Measurements from ENCODE around the gene CXXC5.
"Not testable (repeated sequence)": the region's sequence is repeated elsewhere in the genome, so short reads cannot be mapped to it uniquely, and the experiment has no call there.

CXXC5 gene

GRCh38 chr5:139707445-139708003 lies 59.4 kb downstream of the CXXC5 start:
- in situ Hi-C loops (cut with MboI; ENCODE audit: low sequenced_read_pairs), result no loop called here

DNA sequence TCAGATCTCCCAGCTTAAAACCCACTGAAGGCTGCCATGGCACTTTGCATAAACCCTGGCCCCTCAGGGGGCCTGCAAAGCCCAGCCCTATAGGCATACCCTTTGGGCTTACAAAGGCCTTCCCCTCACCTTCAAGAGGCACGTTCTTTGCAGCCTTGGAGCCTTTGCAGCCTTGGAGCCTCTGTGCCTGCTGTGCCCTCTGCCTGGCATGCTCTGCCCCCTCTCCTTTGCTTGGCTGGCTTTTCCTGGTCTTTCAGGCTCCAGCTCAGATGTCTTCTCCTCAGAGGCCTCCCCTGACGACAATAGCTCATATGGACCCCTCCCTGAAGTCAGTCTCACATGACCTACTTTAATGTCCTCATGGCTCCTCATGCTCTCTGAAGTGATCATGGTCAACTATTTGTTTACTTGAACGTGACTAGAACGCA lies 60.3 kb downstream of the CXXC5 start:
- in situ Hi-C loops (cut with MboI; ENCODE audit: low sequenced_read_pairs), result no loop called here

GRCh38 chr5:139708877-139709581 lies 60.9 kb downstream of the CXXC5 start:
- in situ Hi-C loops (cut with MboI; ENCODE audit: low sequenced_read_pairs), result no loop called here

- in situ Hi-C loops (cut with MboI; ENCODE audit: low sequenced_read_pairs), result no loop called here
Observed at GRCh38 chr5:139709582-139710318, 61.6 kb downstream of the CXXC5 start.

- in situ Hi-C loops (cut with MboI; ENCODE audit: low sequenced_read_pairs), result no loop called here
Observed at GRCh38 chr5:139710319-139711066, 62.3 kb downstream of the CXXC5 start.

GRCh38 chr5:139711067-139711905 lies 63.1 kb downstream of the CXXC5 start:
- in situ Hi-C loops (cut with MboI; ENCODE audit: low sequenced_read_pairs), result no loop called here

- in situ Hi-C loops (cut with MboI; ENCODE audit: low sequenced_read_pairs), result no loop called here
Observed at GRCh38 chr5:139711906-139712224, 63.7 kb downstream of the CXXC5 start.

- in situ Hi-C loops (cut with MboI; ENCODE audit: low sequenced_read_pairs), result no loop called here
Observed at GRCh38 chr5:139712412-139712811, 64.3 kb downstream of the CXXC5 start.

DNA sequence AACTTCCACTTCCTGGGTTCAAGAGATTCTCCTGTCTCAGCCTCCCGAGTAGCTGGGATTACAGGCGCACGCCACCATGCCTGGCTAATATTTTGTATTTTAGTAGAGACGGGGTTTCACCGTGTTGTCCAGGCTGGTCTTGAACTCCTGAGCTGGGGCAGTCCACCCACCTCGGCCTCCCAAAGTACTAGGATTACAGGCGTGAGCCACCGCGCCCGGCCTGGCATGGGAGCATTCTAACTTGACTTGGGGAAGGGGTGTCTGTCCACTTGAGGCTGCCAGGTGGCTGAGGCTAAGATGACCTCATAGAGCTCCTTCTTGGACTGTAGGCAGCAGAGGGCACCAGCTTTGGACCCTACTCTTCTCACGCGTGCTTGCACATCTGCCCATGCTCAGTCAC lies 65.7 kb downstream of the CXXC5 start:
- in situ Hi-C loops (cut with MboI; ENCODE audit: low sequenced_read_pairs), result not testable (repeated sequence)

GRCh38 chr5:139717221-139717620 lies 69.1 kb downstream of the CXXC5 start:
- in situ Hi-C loops (cut with MboI; ENCODE audit: low sequenced_read_pairs), result no loop called here

- in situ Hi-C loops (cut with MboI; ENCODE audit: low sequenced_read_pairs), result not testable (repeated sequence)
Observed at GRCh38 chr5:139718403-139718802, 70.3 kb downstream of the CXXC5 start.

DNA sequence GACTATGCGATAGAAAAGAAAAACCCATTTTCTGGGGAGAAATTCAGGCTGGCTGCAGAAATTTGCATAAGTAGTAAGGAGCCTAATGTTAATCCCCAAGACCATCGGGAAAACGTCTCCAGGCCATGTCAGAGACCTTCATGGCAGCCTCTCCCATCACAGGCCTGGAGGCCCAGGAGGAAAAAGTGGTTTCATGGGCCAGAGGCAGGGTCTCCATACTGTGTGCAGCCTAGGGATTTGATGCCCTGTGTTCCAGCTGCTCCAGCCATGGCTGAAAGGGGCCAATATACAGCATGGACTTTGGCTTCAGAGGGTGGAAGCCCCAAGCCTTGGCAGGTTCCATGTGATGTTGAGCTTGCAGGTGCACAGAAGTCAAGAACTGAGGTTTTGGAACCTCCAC lies 71.8 kb downstream of the CXXC5 start:
- in situ Hi-C loops (cut with MboI; ENCODE audit: low sequenced_read_pairs), result not testable (repeated sequence)

DNA sequence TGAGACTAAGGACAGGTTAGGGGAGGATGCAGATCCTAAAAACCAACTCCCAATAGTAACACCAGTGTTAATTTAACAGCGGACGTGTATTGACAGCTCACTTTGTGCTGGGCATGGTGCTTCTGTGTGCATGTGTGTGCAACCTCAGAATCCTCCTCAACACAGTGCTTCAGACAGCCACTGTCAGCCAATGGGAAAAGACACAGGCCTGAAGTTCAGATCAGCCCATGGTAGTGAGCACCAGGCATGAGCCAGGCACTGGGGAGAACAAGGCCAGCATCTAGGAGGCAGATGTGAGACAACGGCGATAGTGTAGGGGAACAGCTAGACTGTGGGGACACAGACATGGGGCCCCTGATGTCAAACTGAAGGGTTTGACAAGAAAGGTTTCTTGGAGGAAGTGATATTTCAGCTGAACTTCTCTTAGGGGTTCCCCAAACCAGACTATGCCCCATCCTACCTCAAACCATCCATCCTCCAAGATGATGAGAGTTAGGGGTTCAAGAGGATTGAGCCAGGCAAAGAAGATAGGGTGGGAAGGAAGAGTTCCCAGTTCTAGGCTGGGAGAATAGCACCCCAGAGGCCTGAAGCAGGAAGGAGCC lies 75.9 kb downstream of the CXXC5 start:
- in situ Hi-C loops (cut with MboI; ENCODE audit: low sequenced_read_pairs), result no loop called here

- in situ Hi-C loops (cut with MboI; ENCODE audit: low sequenced_read_pairs), result no loop called here
Observed at GRCh38 chr5:139725073-139725830, 77.1 kb downstream of the CXXC5 start.

DNA sequence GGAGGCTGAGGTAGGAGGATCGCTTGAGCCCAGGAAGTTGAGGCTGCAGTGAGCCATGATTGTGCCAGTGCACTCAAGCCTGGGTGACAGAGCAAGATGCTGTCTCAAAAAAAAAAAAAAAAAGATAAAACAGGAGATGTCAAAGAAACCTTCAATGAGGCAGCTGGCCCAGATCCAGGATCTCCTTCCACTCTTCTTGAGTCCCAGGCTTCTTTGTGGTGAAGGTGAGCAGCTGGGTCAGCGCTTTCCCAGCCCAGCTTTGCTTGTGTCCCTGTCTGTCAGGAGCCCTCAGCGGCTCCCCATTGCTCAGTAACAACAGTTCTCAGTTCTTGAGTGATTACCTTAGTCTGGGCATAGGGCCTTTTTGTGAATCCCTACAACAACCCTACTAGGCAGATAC lies 78.1 kb downstream of the CXXC5 start:
- in situ Hi-C loops (cut with MboI; ENCODE audit: low sequenced_read_pairs), result no loop called here

- in situ Hi-C loops (cut with MboI; ENCODE audit: low sequenced_read_pairs), result not testable (repeated sequence)
Observed at GRCh38 chr5:139727615-139728014, 79.5 kb downstream of the CXXC5 start.

DNA sequence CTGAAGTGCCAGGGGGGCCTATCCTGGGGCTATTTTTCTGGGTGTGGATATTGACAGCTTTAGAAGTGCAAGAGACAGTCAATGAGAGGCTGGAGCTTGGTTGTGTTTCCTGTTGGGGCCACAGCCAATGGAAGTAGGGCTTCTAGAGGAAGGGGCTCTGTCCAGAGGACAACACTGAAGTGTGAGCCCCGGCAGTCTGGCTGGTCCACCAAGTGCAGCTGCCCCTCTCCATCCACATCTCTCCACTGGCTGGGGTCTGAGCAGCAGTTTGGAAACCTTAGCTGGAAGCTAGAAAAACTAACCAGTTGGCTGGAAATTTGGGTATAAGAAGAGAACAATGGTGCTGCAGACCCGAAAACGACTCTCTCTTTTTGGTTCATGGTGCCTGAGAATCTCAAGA lies 83.1 kb downstream of the CXXC5 start:
- in situ Hi-C loops (cut with MboI; ENCODE audit: low sequenced_read_pairs), result no loop called here

GRCh38 chr5:139732019-139732418 lies 83.9 kb downstream of the CXXC5 start:
- in situ Hi-C loops (cut with MboI; ENCODE audit: low sequenced_read_pairs), result no loop called here

DNA sequence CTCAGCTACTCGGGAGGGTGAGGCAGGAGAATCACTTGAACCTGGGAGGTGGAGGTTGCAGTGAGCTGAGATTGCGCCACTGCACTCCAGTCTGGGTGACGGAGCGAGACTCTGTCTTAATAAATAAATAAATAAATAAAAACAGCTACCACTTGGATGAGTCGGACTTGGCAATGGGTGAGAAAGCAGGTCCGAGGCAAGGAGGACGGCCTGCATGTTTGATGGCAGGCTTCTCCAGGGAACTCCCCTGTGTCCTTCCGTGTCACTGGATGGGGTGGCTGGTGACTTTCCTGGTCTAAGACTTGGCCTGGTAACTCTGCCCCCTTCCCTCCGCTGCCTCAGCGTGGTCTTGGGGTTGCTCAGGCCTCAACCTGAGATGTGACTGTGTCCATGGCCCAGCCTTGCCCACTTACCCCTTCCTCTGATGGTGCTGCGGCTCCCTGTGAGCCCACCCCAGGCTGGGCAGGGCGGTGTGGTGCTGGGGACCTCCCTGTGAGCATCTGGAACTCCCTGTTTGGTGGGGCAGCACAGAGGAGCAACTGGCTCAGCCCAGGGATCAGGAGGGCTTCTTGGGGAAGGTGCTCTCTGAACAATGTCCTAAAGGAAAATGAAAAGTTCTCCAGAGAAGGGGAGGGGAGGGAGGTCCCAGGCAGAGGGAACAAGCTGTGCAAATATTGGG lies 85.0 kb downstream of the CXXC5 start:
- in situ Hi-C loops (cut with MboI; ENCODE audit: low sequenced_read_pairs), result no loop called here

Measured in HL-60/S4 treated with phorbol 12-myristate 13-acetate at 8.2 ng/mL for 4 days and 3 days (cell line).